GM21786 (cell line): ENCODE measurements around the gene TBC1D5.
"Not testable (repeated sequence)": the region's sequence is repeated elsewhere in the genome, so short reads cannot be mapped to it uniquely, and the experiment has no call there.

ENCODE experiments used
- ATAC-seq: cut with Tn5 transposase; IDR thresholded peaks from one replicate; pipeline ENCODE4 v1.9.1; 2021; ENCODE audit not compliant: unreplicated experiment

The TBC1D5 gene

GRCh38 chr3:17742102-17742879 lies at the start of gene TBC1D5:
Gene TBC1D5, minus strand, starts transcription at chr3:17742631. Its CDS starts 234,061 bp downstream, at chr3:17508570.
- peak; percentile 66 for ATAC-seq

- ATAC-seq: no peak
These were observed 41.0 kb upstream of the TBC1D5 start for GRCh38 chr3:17783426-17783825.

GRCh38 chr3:17782751-17783150 lies 40.3 kb upstream of the TBC1D5 start:
- ATAC-seq: no peak

- ATAC-seq: not testable (repeated sequence)
These were observed 37.9 kb upstream of the TBC1D5 start for GRCh38 chr3:17780369-17780768.

- not testable (repeated sequence) for ATAC-seq
These were observed 37.1 kb upstream of the TBC1D5 start for GRCh38 chr3:17779304-17780250.

GRCh38 chr3:17777326-17777725 lies 34.9 kb upstream of the TBC1D5 start:
- ATAC-seq: not testable (repeated sequence)

- no peak for ATAC-seq
These were observed 32.6 kb upstream of the TBC1D5 start for GRCh38 chr3:17775073-17775472.

GRCh38 chr3:17774180-17774910 lies 31.9 kb upstream of the TBC1D5 start:
- ATAC-seq: not testable (repeated sequence)

- no peak for ATAC-seq
These were observed 30.1 kb upstream of the TBC1D5 start for GRCh38 chr3:17772556-17772955.

GRCh38 chr3:17771177-17772017 lies 29.0 kb upstream of the TBC1D5 start:
- no peak for ATAC-seq

GRCh38 chr3:17770682-17771081 lies 28.3 kb upstream of the TBC1D5 start:
- ATAC-seq: no peak

GRCh38 chr3:17765819-17766472 lies 23.5 kb upstream of the TBC1D5 start:
- ATAC-seq: peak; percentile 83

GRCh38 chr3:17761563-17761962 lies 19.1 kb upstream of the TBC1D5 start:
- ATAC-seq: no peak

GRCh38 chr3:17759901-17760300 lies 17.5 kb upstream of the TBC1D5 start:
- no peak for ATAC-seq

- ATAC-seq: no peak
These were observed 13.4 kb upstream of the TBC1D5 start for GRCh38 chr3:17755836-17756235.

- ATAC-seq: no peak
These were observed 11.2 kb upstream of the TBC1D5 start for GRCh38 chr3:17753632-17753992.

GRCh38 chr3:17752876-17753631 lies 10.6 kb upstream of the TBC1D5 start:
- ATAC-seq: no peak

- ATAC-seq: no peak
These were observed 10.0 kb upstream of the TBC1D5 start for GRCh38 chr3:17752436-17752835.

GRCh38 chr3:17749705-17750293 lies 7.4 kb upstream of the TBC1D5 start:
- no peak for ATAC-seq
